ENCODE data around the gene ITPA. TPM values are rescaled to one million over a fixed set of nuclear protein-coding genes. Genes with fewer than 3 reads are reported as not detected.

The ITPA gene
- total RNA-seq, 2 experiments from 2014 or later = 44.3 to 44.4 TPM

GRCh38 chr20:3262566-3262965 is 53.3 kb downstream of the ITPA start:
- Mint-ChIP-seq H3K4me3 (no peak overlapping the region), H3K27ac (no peak overlapping the region), H3K36me3 (peaks cover 7% of the 10 kb centered on the region), H3K9me3 (peaks cover 2% of the 10 kb centered on the region), H3K27me3 (no peaks in the 10 kb centered on the region), H3K4me1 (peaks cover 2% of the 10 kb centered on the region)
- POLR2A ChIA-PET = no interaction called here
- ATAC-seq (ENCODE audit: low read depth) = no peak
- no peak for DNase-seq

- H3K4me1 Mint-ChIP-seq = no peaks in the 10 kb centered on the region
- H3K4me3 Mint-ChIP-seq = no peak overlapping the region
- POLR2A ChIA-PET = no interaction called here
- no peaks in the 10 kb centered on the region for H3K27me3 Mint-ChIP-seq
- H3K9me3 Mint-ChIP-seq = no peaks in the 10 kb centered on the region
- no peak overlapping the region for H3K27ac Mint-ChIP-seq
- no peak for ATAC-seq (ENCODE audit: low read depth)
- peaks cover 1% of the 10 kb centered on the region for H3K36me3 Mint-ChIP-seq
- DNase-seq = no peak
These were observed 60.8 kb downstream of the ITPA start for GRCh38 chr20:3270051-3270450.

- Mint-ChIP-seq H3K9me3 (no peaks in the 10 kb centered on the region), H3K4me3 (no peak overlapping the region), H3K27me3 (no peaks in the 10 kb centered on the region), H3K4me1 (no peaks in the 10 kb centered on the region), H3K27ac (no peak overlapping the region), H3K36me3 (no peaks in the 10 kb centered on the region)
- DNase-seq (no peak), ATAC-seq (ENCODE audit: low read depth) (no peak)
- POLR2A ChIA-PET = no interaction called here
These were observed 64.1 kb downstream of the ITPA start for GRCh38 chr20:3273371-3273770.

Other genes starting within 250 kb of the ITPA start
- gene GNRH2, start 165.9 kb upstream of the ITPA start, total RNA-seq = 1 to 10 TPM in 1 of 2 experiments, under 1 TPM in 1; 0.85 to 1.6 TPM
- 10 to 100 TPM; 30.4 to 32.6 TPM for gene MRPS26, start 163.4 kb upstream of the ITPA start, total RNA-seq
- gene OXT, start 137.9 kb upstream of the ITPA start, total RNA-seq = under 1 TPM; 0.68 to 0.89 TPM
- not detected for gene AVP, start 124.8 kb upstream of the ITPA start, total RNA-seq
- 10 to 100 TPM; 21.3 to 21.7 TPM for gene FASTKD5, start 49.6 kb upstream of the ITPA start, total RNA-seq
- 1 to 10 TPM; 9.3 to 9.4 TPM for gene UBOX5, start 49.6 kb upstream of the ITPA start, total RNA-seq
- 1 to 10 TPM; 2.1 to 2.5 TPM for gene LZTS3, start 35.9 kb upstream of the ITPA start, total RNA-seq
- gene DDRGK1, start 4.8 kb upstream of the ITPA start, total RNA-seq = 10 to 100 TPM; 58.1 to 59.2 TPM
- gene SLC4A11, start 29.7 kb downstream of the ITPA start, total RNA-seq = 1 to 10 TPM; 1.9 to 2.4 TPM
- gene DNAAF9, start 198.2 kb downstream of the ITPA start, total RNA-seq = 1 to 10 TPM; 5.1 to 6.4 TPM

Measured in activated naive CD8-positive, alpha-beta T cell treated with anti-CD3 and anti-CD28 coated beads, Interleukin-2, amount 10 ng/mL, durations not matched to agents 7 days and 5 days (primary cell).